Urinary bladder (tissue), 4 donors: ENCODE data around the gene PSORS1C2. TPM values are rescaled to one million over a fixed set of nuclear protein-coding genes. Genes with fewer than 3 reads are reported as not detected.

Experiments
- DNase-seq: peaks from one replicate; pipeline ENCODE4 v3.0.0-alpha.2; 2015; ENCODE audit errors: extremely low spot score
- H3K27ac ChIP-seq: one replicate; pipeline ENCODE4 v1.5.1; 2013; ENCODE audit warnings: low read depth, mild to moderate bottlenecking, moderate library complexity
- H3K36me3 ChIP-seq: one replicate; pipeline ENCODE4 v1.6.1; 2013; ENCODE audit warnings: mild to moderate bottlenecking, moderate library complexity; ENCODE audit not compliant: insufficient read depth
- H3K4me1 ChIP-seq: one replicate; pipeline ENCODE4 v1.6.1; 2013; ENCODE audit warnings: mild to moderate bottlenecking, moderate library complexity; ENCODE audit not compliant: insufficient read depth
- H3K4me3 ChIP-seq: one replicate; pipeline ENCODE4 v1.5.1; 2013; ENCODE audit warnings: low read depth, low read length
- WGBS: extraction: QIAGEN DNeasy Blood & Tissue Kit; methylation state at CpG from one replicate; pipeline ENCODE4 v1.1.7; 2013; 5-methylcytosine and 5-hydroxymethylcytosine counted together
- polyA plus RNA-seq: library from polyadenylated mRNA; stranded (reverse); fragments of 200-250 nt; gene quantifications from one replicate; pipeline ENCODE4 v1.2.3, GENCODE V29; 2013
- total RNA-seq: library from RNA; depleted of rRNA; stranded (reverse); fragments of >200 nt; gene quantifications from one replicate; pipeline ENCODE4 v1.2.3, GENCODE V29; 2014
- donor health status: healthy with polysubstance abuse.
- donor health status: healthy.

PSORS1C2 gene
- total and polyA plus RNA-seq, 2 donors, result not detected

DNA sequence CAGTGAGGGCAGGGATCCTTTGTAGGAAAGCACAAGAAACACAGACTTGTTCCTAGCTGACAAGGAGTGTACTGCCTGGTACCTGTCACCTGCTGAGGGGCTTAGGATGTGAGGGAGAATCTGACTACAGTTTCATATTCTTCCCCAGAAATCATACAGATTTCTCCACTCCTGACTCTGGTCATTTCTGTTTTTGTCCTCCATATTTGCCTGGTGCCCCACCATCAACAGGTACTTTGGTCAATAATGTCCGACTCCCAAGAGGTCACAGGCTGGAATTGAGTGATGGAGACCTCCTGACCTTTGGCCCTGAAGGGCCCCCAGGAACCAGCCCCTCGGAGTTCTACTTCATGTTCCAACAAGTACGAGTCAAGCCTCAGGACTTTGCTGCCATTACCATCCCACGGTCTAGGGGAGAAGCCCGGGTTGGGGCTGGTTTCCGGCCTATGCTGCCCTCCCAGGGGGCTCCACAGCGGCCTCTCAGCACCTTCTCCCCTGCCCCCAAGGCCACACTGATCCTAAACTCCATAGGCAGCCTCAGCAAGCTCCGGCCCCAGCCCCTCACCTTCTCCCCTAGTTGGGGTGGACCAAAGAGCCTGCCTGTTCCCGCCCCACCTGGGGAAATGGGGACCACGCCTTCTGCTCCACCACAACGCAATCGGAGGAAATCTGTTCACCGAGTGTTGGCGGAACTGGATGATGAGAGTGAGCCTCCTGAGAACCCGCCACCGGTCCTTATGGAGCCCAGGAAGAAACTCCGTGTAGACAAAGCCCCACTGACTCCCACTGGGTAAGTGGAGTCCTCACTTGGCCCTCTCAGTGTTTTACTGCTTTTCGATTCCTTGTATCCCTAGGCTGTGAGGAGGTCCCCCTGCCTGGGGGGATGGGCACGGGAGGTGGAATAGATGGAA lies 22.6 kb upstream of the PSORS1C2 start:
- 91% methylated on average over 19 of the region's 19 CpGs for WGBS
- peaks cover 3% of the 10 kb centered on the region for H3K36me3 ChIP-seq

DNA sequence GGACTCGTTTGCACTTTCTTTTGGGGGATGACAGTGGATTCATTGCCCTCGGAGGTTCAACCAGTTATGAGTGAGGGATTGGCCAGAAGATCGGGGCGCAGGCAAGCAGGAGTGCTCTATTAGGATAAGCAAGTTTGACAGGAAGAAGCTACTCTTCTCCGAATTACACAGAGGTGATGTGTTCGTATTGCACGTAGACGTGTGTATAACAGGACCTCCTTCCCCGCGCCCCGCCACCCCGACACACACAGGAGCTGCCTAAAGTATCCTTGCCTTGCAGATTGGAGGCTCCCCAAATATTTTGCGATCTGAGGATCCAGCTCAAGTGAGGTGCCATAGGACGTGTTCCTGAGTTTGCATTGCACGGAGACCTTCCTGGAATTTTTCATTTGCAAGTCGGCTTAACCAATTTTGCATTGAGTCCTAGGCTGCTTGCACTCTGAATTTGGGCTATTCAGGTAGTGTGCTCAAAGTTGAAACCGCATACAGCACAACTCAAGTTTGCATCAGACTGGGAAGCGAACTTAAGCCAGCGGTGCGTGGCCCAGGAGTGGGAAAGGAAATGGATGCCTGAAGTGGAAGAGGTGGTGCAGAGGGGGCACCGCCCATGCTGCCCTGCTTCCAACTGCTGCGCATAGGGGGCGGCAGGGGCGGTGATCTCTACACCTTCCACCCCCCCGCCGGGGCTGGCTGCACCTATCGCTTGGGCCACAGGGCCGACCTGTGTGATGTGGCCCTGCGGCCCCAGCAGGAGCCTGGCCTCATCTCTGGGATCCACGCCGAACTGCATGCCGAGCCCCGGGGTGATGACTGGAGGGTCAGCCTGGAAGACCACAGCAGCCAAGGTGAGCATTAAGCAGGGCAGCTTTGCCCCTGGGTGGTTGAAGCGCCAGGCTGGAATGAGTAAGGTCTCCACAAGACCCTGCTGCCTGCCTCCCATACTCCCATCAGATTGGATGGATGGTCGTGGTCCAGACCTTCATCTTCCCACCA lies 20.3 kb upstream of the PSORS1C2 start:
- peaks cover 3% of the 10 kb centered on the region for H3K36me3 ChIP-seq
- WGBS, result 12% methylated on average over 35 of the region's 35 CpGs
- no peaks in the 10 kb centered on the region for H3K4me1 ChIP-seq
- peak overlapping the region; percentile 53 for H3K4me3 ChIP-seq
- no peak for DNase-seq
- H3K27ac ChIP-seq, result no peak overlapping the region

More for the DNA sequence above, 22.6 kb upstream of the PSORS1C2 start:
- Histone ChIP-seq H3K4me3 (no peak overlapping the region), H3K27ac (no peak overlapping the region), H3K4me1 (no peaks in the 10 kb centered on the region)
- DNase-seq, result no peak

DNA sequence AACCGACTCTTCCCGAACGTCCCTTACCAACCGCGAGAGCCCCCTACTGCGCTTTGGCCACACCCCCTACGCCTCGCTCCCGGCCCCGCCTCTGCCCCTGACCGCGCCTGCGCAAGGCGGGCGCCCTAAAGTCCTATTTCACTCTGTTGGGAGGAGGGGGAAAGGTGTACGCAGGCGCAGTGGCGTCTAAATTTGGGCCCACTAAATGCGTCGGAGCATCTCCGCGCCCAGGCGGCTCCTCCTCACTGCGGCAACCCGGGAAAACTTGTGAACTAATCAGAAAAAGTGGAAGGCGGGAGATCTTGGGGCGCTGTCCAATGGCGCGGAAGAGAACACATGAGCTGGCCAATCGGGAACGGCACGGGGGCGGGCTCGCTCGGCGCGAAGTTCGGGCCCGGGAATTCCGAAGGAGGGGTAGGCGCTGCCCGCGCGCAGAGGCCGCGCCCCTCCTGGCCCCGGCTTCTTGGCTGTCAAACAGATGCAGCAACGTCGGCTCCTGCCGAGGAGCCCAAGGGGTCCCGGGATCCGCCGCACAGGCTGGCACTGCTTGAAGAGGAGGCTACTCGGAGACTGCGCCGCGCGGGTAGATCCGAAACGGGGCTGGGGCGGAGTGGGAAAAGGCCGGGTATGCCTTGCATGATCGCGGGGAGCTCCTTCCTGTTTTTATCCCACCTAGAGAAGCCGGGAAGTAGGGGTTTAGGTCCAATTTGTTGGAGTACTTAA lies 19.4 kb upstream of the PSORS1C2 start, which contains the start of gene TCF19:
TCF19 (plus strand) TSS at position 450 of the 723 bp plus-strand sequence. CDS start 881 bp downstream, outside the sequence.
- H3K4me1 ChIP-seq, result no peaks in the 10 kb centered on the region
- H3K36me3 ChIP-seq, result peaks cover 3% of the 10 kb centered on the region
- peak within 1 kb of the TSS; percentile 35 for H3K27ac ChIP-seq
- peak; percentile 99 for DNase-seq
- peak within 1 kb of the TSS; percentile 53 for H3K4me3 ChIP-seq
- WGBS, result under 1% methylated on average over 65 of the region's 65 CpGs

DNA sequence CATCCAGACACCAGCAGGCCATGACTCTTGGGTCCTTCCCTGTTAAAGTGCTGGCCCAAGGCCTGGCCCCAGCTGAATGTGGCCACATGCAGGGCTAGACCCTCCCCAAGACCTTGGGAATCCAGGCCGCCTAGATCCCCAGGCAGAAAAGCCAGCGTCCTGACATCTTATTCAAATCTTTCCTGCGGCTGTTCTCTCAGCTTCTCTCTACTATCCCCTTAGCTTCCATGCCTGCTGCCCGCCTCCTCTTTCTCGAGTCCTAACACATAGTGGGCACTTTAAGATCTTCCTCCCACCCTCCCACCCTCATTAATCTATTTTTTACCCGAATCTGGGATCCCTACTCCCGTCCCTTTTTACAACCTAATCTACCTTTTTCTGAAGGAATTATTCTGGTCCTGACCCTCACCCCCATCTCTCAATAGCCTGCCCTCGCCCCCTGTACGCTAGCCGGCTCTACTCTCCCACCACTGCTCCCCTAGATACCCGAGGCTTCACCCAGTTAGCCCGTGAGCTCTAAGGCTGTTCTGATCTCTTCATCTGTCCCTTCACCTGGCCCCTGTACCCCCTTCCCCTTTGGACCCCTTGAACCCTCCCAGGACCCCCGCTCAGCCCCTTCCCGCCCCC lies 18.8 kb upstream of the PSORS1C2 start, which contains the start of gene CCHCR1:
CCHCR1 (minus strand) TSS at position 290 of the 627 bp plus-strand sequence; CDS start at position 88, 202 bp downstream.
- Histone ChIP-seq H3K36me3 (peaks cover 3% of the 10 kb centered on the region), H3K4me1 (no peaks in the 10 kb centered on the region), H3K4me3 (peak within 1 kb of the TSS; percentile 53), H3K27ac (peak within 1 kb of the TSS; percentile 35)
- 5% methylated on average over 14 of the region's 14 CpGs for WGBS
- DNase-seq, result no peak

DNA sequence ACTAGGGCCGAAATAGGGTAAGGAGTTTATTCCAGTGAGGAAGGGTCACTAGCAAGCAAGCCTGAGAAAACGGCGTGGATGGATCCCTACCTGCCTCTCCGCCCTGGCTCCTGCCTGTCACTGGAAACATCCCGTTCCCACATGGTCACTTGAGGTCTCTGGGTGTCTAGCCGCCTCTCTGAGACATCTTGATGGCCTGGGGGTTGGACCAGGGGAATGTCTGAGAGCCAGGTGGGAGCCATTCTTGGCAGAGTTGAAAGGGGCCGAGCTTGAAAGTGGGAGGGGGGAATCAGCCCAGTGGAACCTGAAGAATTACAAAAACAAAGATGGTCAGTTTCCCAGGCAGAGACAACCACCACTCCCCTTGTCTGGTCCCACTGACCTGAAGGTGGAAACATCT lies 17.8 kb upstream of the PSORS1C2 start:
- WGBS, result 90% methylated on average over 7 of the region's 7 CpGs

DNA sequence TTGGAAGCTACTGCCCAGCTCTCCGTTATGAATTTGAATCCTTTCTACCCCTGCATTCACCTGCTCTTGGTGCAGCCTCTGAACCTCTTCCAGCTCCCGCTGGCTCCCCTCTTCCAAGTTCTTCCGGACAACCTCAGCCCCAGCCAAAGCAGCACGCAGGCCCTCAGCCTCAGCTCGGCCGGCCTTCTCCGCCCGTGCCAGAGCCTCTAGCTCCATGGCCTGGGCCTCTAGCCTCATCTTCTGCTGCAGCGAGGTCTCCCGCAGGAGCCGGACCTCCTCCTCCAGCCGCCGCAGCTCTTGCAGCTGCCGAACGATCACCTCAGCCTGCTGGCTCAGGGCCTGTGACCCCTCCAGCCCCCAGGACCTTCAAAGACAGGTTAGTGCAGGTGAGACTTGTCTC lies 15.6 kb upstream of the PSORS1C2 start:
- Histone ChIP-seq H3K4me3 (no peak overlapping the region), H3K27ac (no peak overlapping the region), H3K4me1 (no peaks in the 10 kb centered on the region), H3K36me3 (no peaks in the 10 kb centered on the region)
- no peak for DNase-seq
- 87% methylated on average over 15 of the region's 15 CpGs for WGBS

More for the DNA sequence above, 17.8 kb upstream of the PSORS1C2 start:
- DNase-seq, result no peak
- Histone ChIP-seq H3K4me1 (no peaks in the 10 kb centered on the region), H3K27ac (no peak overlapping the region), H3K4me3 (no peak overlapping the region), H3K36me3 (peaks cover 2% of the 10 kb centered on the region)

DNA sequence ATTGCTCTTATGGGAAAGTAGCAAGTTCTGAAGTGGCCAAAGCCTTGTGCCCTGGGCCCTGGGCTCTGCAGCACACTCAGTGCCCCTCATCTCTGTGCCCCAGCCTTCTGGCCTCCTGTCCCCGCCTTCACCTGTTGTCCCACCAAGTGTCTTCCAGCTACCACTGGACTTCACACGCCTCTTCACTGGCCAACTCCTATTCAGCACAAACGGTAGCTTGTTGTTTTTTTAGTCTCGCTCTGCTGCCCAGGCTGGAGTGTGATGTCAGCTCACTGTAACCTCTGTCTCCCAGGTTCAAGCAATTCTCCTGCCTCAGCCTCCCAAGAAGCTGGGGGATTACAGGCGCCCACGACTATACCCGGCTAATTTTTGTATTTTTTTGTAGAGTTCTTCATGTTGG lies 13.9 kb upstream of the PSORS1C2 start:
- H3K4me1 ChIP-seq, result no peaks in the 10 kb centered on the region
- no peak overlapping the region for H3K4me3 ChIP-seq
- H3K36me3 ChIP-seq, result no peaks in the 10 kb centered on the region
- WGBS, result 94% methylated on average over 7 of the region's 7 CpGs
- no peak for DNase-seq
- no peak overlapping the region for H3K27ac ChIP-seq

DNA sequence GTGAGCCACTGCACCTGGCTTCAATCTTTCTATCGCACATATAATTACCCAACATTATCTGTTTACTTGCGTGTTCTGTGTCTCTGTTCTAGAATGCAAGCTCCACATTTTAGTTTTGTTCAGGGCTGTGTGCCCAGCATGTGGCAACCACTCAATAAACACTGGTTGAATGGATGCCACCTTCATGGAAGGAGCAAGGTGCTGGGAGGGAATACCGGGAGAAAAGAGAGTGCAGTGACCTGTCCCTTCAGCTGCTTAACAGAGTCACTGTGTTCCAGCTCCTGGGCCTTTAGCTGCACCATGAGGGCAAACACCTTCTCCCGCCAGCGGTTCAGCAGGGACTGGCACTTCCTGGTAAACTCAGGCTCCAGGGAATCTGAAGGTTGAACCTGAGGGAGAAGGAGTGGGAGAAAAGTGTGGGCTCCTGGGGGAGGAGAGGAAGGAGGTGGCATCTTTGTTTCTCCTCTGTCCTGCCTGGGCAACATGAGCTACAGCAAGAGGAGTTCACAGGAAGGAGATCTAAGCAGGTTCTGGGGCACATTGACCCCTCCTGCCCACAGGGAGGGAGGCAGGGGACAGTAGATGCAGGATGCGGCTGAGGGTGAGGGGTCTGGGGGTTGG lies 11.1 kb upstream of the PSORS1C2 start:
- Histone ChIP-seq H3K4me3 (no peak overlapping the region), H3K4me1 (no peaks in the 10 kb centered on the region), H3K36me3 (no peaks in the 10 kb centered on the region), H3K27ac (no peak overlapping the region)
- 97% methylated on average over 6 of the region's 6 CpGs for WGBS
- no peak for DNase-seq

DNA sequence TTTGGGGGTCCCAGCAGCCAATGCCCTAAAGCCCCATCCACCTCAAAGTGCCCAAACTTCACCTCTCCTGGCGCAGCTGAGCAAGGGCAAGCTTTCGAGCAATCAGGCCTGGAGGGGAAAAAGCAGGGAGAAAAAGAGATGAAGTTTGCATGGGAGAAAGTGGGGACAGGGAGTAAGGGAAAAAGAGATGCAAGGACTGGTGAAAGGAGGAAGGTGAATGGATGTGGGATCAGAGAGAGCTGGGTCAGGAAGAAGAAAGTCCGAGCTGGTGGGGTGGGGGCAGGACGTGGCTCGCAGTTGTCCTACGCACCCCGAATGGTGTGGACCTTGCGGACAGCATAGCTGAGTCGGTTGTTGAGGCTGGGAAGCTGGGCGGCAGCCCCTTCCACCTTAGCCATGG lies 6.5 kb upstream of the PSORS1C2 start:
- WGBS, result over 99% methylated on average over 10 of the region's 10 CpGs
- no peak for DNase-seq
- Histone ChIP-seq H3K4me3 (no peak overlapping the region), H3K36me3 (no peaks in the 10 kb centered on the region), H3K4me1 (no peaks in the 10 kb centered on the region), H3K27ac (no peak overlapping the region)

DNA sequence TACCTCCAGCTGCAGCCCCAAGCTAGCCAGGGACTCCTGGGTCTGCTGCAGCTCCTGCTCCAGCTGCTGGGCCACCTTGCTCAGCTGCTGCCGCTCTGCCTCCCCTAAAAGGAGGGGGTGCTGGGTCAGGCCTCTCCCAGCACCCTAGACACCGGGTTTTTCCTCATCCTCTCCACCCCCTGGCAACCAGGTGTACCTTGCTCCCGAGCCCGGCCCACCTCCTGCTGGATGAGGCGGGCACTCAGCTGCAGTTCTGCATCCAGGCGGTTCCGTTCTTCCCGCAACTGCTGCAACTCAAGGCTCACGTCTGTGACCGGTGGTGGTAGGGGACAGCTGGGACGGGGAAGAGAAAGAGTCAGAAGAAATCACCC lies 6.1 kb upstream of the PSORS1C2 start:
- DNase-seq, result no peak
- Histone ChIP-seq H3K27ac (no peak overlapping the region), H3K36me3 (no peaks in the 10 kb centered on the region), H3K4me3 (no peak overlapping the region), H3K4me1 (no peaks in the 10 kb centered on the region)
- 77% methylated on average over 11 of the region's 11 CpGs for WGBS

DNA sequence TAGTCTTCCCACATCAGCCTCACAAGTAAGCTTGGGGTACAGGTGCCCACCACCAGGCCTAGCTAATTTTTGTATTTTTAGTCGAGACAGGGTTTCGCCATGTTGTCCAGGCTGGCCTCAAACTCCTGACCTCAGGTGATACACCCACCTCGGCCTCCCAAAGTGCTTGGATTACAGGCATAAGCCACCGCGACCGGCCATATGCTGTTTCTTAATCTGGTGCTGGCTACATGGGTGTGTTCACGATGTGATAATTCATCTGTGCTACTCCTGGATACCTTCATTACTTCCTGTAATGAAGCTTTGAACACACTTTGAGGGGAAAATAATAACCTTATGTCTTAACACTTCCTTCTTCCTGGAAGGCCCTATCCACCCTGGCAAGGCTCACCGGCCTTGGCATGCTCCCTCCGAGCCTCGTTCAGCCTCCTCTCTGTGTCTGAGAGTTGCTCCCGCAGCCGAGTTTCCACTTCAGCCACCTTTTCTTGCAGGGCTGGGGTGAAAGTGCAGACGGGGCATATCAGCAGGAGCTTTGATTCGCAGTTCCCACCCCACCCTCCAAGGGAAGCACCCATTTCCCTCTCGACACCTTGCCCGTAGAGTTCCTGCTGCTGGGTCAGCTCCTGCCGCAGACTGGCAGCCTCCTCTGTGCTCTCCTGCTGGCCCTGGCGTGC lies 5.6 kb upstream of the PSORS1C2 start:
- H3K27ac ChIP-seq, result no peak overlapping the region
- H3K4me3 ChIP-seq, result no peak overlapping the region
- DNase-seq, result no peak
- no peaks in the 10 kb centered on the region for H3K4me1 ChIP-seq
- no peaks in the 10 kb centered on the region for H3K36me3 ChIP-seq
- 90% methylated on average over 18 of the region's 18 CpGs for WGBS

DNA sequence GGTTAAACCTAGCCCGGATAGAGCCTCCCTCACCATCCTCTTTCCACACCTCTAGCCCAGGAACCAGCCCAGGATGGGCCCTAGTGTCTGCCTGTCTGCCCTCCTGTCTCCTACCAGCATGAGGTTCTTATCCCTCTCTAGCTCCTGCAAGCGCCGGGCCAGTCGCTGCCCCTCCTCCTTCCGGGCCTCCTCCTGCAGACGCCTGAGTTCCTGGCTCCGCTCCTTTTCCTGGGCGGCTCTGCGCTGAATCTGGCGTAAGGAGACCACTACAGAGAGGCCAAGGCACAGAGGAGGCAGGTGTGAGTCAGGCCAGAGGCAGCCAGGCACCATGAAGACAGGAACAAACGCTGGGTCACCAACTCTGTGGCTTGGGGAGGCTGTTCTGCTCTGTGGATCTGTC lies 4.3 kb upstream of the PSORS1C2 start:
- Histone ChIP-seq H3K4me3 (no peak overlapping the region), H3K36me3 (no peaks in the 10 kb centered on the region), H3K27ac (no peak overlapping the region), H3K4me1 (no peaks in the 10 kb centered on the region)
- 30% methylated on average over 11 of the region's 11 CpGs for WGBS
- no peak for DNase-seq
